ENCODE measurements around the gene MAP1LC3B2. TPM values are rescaled to one million over a fixed set of nuclear protein-coding genes. Genes with fewer than 3 reads are reported as not detected.

The MAP1LC3B2 gene
- polyA plus RNA-seq, 1 donor, result 2.3 TPM

- no peaks in the 10 kb centered on the region for H3K36me3 ChIP-seq (ENCODE audit: control insufficient read depth, insufficient read depth, low read length)
- no peak for DNase-seq
- H3K9me3 ChIP-seq (ENCODE audit: control insufficient read depth, low read depth, low read length), result no peaks in the 10 kb centered on the region
- no CpG with 5 or more reads among the region's 1 CpG for WGBS (ENCODE audit: insufficient coverage, low lambda C conversion rate)
- H3K27ac ChIP-seq (ENCODE audit: low read length), result no peak overlapping the region
- H3K27me3 ChIP-seq (ENCODE audit: control insufficient read depth, insufficient read depth, low read length), result no peaks in the 10 kb centered on the region
- H3K4me1 ChIP-seq (ENCODE audit: control insufficient read depth, insufficient read depth, low read length), result peaks cover 15% of the 10 kb centered on the region
- no peak overlapping the region for H3K4me3 ChIP-seq (ENCODE audit: low read length)
These were observed 21.0 kb upstream of the MAP1LC3B2 start for GRCh38 chr12:116538076-116538591.

GRCh38 chr12:116538682-116539305 is 20.4 kb upstream of the MAP1LC3B2 start:
- Histone ChIP-seq H3K27ac (ENCODE audit: low read length) (no peak overlapping the region), H3K4me3 (ENCODE audit: low read length) (no peak overlapping the region), H3K36me3 (ENCODE audit: control insufficient read depth, insufficient read depth, low read length) (no peaks in the 10 kb centered on the region), H3K4me1 (ENCODE audit: control insufficient read depth, insufficient read depth, low read length) (peaks cover 11% of the 10 kb centered on the region), H3K27me3 (ENCODE audit: control insufficient read depth, insufficient read depth, low read length) (no peaks in the 10 kb centered on the region), H3K9me3 (ENCODE audit: control insufficient read depth, low read depth, low read length) (no peaks in the 10 kb centered on the region)
- DNase-seq, result no peak
- WGBS (ENCODE audit: insufficient coverage, low lambda C conversion rate), result no CpG with 5 or more reads among the region's 8 CpGs

- peaks cover 10% of the 10 kb centered on the region for H3K4me1 ChIP-seq (ENCODE audit: control insufficient read depth, insufficient read depth, low read length)
- no CpG with 5 or more reads among the region's 1 CpG for WGBS (ENCODE audit: insufficient coverage, low lambda C conversion rate)
- H3K27ac ChIP-seq (ENCODE audit: low read length), result peak overlapping the region; percentile 6
- no peak for DNase-seq
- no peaks in the 10 kb centered on the region for H3K27me3 ChIP-seq (ENCODE audit: control insufficient read depth, insufficient read depth, low read length)
- H3K9me3 ChIP-seq (ENCODE audit: control insufficient read depth, low read depth, low read length), result no peaks in the 10 kb centered on the region
- no peaks in the 10 kb centered on the region for H3K36me3 ChIP-seq (ENCODE audit: control insufficient read depth, insufficient read depth, low read length)
- H3K4me3 ChIP-seq (ENCODE audit: low read length), result no peak overlapping the region
These were observed 19.8 kb upstream of the MAP1LC3B2 start for GRCh38 chr12:116539361-116539771.

GRCh38 chr12:116539905-116540482 is 19.2 kb upstream of the MAP1LC3B2 start:
- DNase-seq, result peak in 1 of 2 donors; percentile 53
- Histone ChIP-seq H3K4me3 (ENCODE audit: low read length) (no peak overlapping the region), H3K27ac (ENCODE audit: low read length) (peak overlapping the region; percentile 6), H3K4me1 (ENCODE audit: control insufficient read depth, insufficient read depth, low read length) (peaks cover 4% of the 10 kb centered on the region), H3K36me3 (ENCODE audit: control insufficient read depth, insufficient read depth, low read length) (no peaks in the 10 kb centered on the region), H3K9me3 (ENCODE audit: control insufficient read depth, low read depth, low read length) (no peaks in the 10 kb centered on the region), H3K27me3 (ENCODE audit: control insufficient read depth, insufficient read depth, low read length) (no peaks in the 10 kb centered on the region)
- WGBS (ENCODE audit: insufficient coverage, low lambda C conversion rate), result 70% methylated on average over 4 of the region's 17 CpGs

- Histone ChIP-seq H3K4me1 (ENCODE audit: control insufficient read depth, insufficient read depth, low read length) (peaks cover 4% of the 10 kb centered on the region), H3K27me3 (ENCODE audit: control insufficient read depth, insufficient read depth, low read length) (no peaks in the 10 kb centered on the region), H3K36me3 (ENCODE audit: control insufficient read depth, insufficient read depth, low read length) (no peaks in the 10 kb centered on the region), H3K27ac (ENCODE audit: low read length) (no peak overlapping the region), H3K4me3 (ENCODE audit: low read length) (no peak overlapping the region), H3K9me3 (ENCODE audit: control insufficient read depth, low read depth, low read length) (no peaks in the 10 kb centered on the region)
- no peak for DNase-seq
- 49% methylated on average over 3 of the region's 5 CpGs for WGBS (ENCODE audit: insufficient coverage, low lambda C conversion rate)
These were observed 18.5 kb upstream of the MAP1LC3B2 start for GRCh38 chr12:116540622-116541152.

GRCh38 chr12:116541547-116542344 is 17.4 kb upstream of the MAP1LC3B2 start:
- no peaks in the 10 kb centered on the region for H3K27me3 ChIP-seq (ENCODE audit: control insufficient read depth, insufficient read depth, low read length)
- DNase-seq, result no peak
- H3K9me3 ChIP-seq (ENCODE audit: control insufficient read depth, low read depth, low read length), result no peaks in the 10 kb centered on the region
- no peaks in the 10 kb centered on the region for H3K36me3 ChIP-seq (ENCODE audit: control insufficient read depth, insufficient read depth, low read length)
- H3K4me1 ChIP-seq (ENCODE audit: control insufficient read depth, insufficient read depth, low read length), result peaks cover 4% of the 10 kb centered on the region
- H3K4me3 ChIP-seq (ENCODE audit: low read length), result no peak overlapping the region
- H3K27ac ChIP-seq (ENCODE audit: low read length), result no peak overlapping the region
- no CpG with 5 or more reads among the region's 8 CpGs for WGBS (ENCODE audit: insufficient coverage, low lambda C conversion rate)

- H3K27ac ChIP-seq (ENCODE audit: low read length), result no peak overlapping the region
- peaks cover 4% of the 10 kb centered on the region for H3K4me1 ChIP-seq (ENCODE audit: control insufficient read depth, insufficient read depth, low read length)
- no peak overlapping the region for H3K4me3 ChIP-seq (ENCODE audit: low read length)
- WGBS (ENCODE audit: insufficient coverage, low lambda C conversion rate), result no CpG with 5 or more reads among the region's 15 CpGs
- no peaks in the 10 kb centered on the region for H3K27me3 ChIP-seq (ENCODE audit: control insufficient read depth, insufficient read depth, low read length)
- no peak for DNase-seq
- no peaks in the 10 kb centered on the region for H3K36me3 ChIP-seq (ENCODE audit: control insufficient read depth, insufficient read depth, low read length)
- no peaks in the 10 kb centered on the region for H3K9me3 ChIP-seq (ENCODE audit: control insufficient read depth, low read depth, low read length)
These were observed 16.7 kb upstream of the MAP1LC3B2 start for GRCh38 chr12:116542345-116542956.

GRCh38 chr12:116544656-116545055 is 14.5 kb upstream of the MAP1LC3B2 start:
- Histone ChIP-seq H3K4me3 (ENCODE audit: low read length) (no peak overlapping the region), H3K9me3 (ENCODE audit: control insufficient read depth, low read depth, low read length) (no peaks in the 10 kb centered on the region), H3K27ac (ENCODE audit: low read length) (no peak overlapping the region), H3K4me1 (ENCODE audit: control insufficient read depth, insufficient read depth, low read length) (peaks cover 2% of the 10 kb centered on the region), H3K27me3 (ENCODE audit: control insufficient read depth, insufficient read depth, low read length) (no peaks in the 10 kb centered on the region), H3K36me3 (ENCODE audit: control insufficient read depth, insufficient read depth, low read length) (no peaks in the 10 kb centered on the region)
- DNase-seq, result peak in 1 of 2 donors; percentile 39
- WGBS (ENCODE audit: insufficient coverage, low lambda C conversion rate), result 80% methylated on average over 1 of the region's 5 CpGs

- Histone ChIP-seq H3K27me3 (ENCODE audit: control insufficient read depth, insufficient read depth, low read length) (no peaks in the 10 kb centered on the region), H3K27ac (ENCODE audit: low read length) (no peak overlapping the region)
- DNase-seq, result no peak
These were observed 14.0 kb upstream of the MAP1LC3B2 start for GRCh38 chr12:116545144-116545543.

GRCh38 chr12:116545936-116546335 is 13.2 kb upstream of the MAP1LC3B2 start:
- H3K4me3 ChIP-seq (ENCODE audit: low read length), result no peak overlapping the region
- H3K9me3 ChIP-seq (ENCODE audit: control insufficient read depth, low read depth, low read length), result no peaks in the 10 kb centered on the region
- H3K4me1 ChIP-seq (ENCODE audit: control insufficient read depth, insufficient read depth, low read length), result peaks cover 2% of the 10 kb centered on the region
- H3K36me3 ChIP-seq (ENCODE audit: control insufficient read depth, insufficient read depth, low read length), result no peaks in the 10 kb centered on the region
- DNase-seq, result no peak
- no peak overlapping the region for H3K27ac ChIP-seq (ENCODE audit: low read length)
- H3K27me3 ChIP-seq (ENCODE audit: control insufficient read depth, insufficient read depth, low read length), result no peaks in the 10 kb centered on the region
- no CpG with 5 or more reads among the region's 6 CpGs for WGBS (ENCODE audit: insufficient coverage, low lambda C conversion rate)

More at GRCh38 chr12:116545144-116545543, 14.0 kb upstream of the MAP1LC3B2 start:
- no peaks in the 10 kb centered on the region for H3K9me3 ChIP-seq (ENCODE audit: control insufficient read depth, low read depth, low read length)
- no peak overlapping the region for H3K4me3 ChIP-seq (ENCODE audit: low read length)
- WGBS (ENCODE audit: insufficient coverage, low lambda C conversion rate), result no CpG with 5 or more reads among the region's 6 CpGs
- peaks cover 2% of the 10 kb centered on the region for H3K4me1 ChIP-seq (ENCODE audit: control insufficient read depth, insufficient read depth, low read length)
- H3K36me3 ChIP-seq (ENCODE audit: control insufficient read depth, insufficient read depth, low read length), result no peaks in the 10 kb centered on the region
